Stimulated activated CD8-positive, alpha-beta memory T cell treated with anti-CD3 and anti-CD28 coated beads, Interleukin-4, amount 100 ng/mL, for 1 hour (primary cell): Measurements from ENCODE around the gene ETFB.

Source experiments
- DNase-seq, 2 donors: peaks; one replicate each; pipeline ENCODE4 v3.0.0-alpha.2; 2020; ENCODE audit warnings: low read depth in 2 of 2, low spot score in 1 of 2

Gene ETFB

DNA sequence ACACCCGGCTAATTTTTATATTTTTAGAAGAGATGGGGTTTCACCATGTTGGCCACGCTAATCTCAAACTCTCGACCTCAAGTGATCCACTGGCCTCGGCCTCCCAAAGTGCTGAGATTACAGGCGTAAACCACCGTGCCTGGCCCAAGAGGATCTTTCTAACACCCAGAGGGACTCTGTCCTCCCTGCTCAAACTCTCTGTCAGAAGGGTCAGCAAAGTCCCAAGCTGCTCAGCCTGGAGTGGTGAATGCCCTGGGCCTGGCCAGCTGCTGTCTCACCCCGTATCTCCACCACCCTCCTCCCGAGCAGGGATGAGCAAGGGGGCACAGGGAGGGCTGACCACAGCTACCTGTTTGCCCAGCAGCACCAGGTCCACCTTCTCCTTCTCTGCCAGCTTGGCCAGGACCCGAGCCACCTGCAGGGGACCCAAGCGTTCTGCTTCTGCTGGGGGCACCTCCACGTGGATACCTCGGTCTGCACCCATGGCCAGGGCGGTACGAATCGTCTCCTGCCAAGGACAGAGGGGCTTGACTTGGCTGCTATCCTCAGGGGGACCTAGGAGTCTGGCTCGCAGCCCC lies 13.3 kb downstream of the ETFB start:
- DNase-seq = no peak

DNA sequence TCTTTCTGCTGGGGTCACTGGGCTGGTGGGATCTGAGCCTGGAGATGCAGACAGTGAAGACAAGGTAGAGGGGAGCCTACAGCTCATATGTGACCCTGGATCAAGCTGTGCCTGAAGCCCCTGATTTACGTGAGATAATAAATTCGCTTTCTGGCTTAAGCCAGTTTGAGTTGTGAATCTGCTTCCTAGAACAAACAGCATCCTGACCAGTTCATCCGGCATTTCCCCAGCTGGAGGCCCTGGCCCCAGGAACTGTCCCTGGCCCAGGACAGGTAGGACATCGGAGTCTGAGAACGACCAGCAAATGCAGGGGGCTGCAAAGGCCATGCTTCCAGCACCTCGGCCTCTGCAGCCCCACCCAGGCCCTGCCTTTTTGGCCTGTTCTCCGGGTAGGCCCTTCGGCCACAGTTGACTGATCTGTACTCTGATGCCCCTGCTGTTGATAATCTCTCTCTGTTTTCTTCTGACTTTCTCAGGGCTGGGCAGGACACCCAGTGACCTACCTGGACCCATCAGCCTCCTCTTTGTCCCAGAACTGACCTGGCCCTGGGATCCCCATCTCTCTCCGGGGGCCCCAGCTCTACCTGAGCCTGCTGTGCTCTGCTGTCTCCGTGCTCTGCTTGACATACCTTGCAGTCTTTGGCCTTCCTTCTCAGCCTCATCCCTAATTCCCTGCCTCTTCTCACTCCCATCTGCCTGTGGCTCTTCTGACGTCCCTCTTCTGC lies 14.8 kb downstream of the ETFB start:
- DNase-seq = no peak

DNA sequence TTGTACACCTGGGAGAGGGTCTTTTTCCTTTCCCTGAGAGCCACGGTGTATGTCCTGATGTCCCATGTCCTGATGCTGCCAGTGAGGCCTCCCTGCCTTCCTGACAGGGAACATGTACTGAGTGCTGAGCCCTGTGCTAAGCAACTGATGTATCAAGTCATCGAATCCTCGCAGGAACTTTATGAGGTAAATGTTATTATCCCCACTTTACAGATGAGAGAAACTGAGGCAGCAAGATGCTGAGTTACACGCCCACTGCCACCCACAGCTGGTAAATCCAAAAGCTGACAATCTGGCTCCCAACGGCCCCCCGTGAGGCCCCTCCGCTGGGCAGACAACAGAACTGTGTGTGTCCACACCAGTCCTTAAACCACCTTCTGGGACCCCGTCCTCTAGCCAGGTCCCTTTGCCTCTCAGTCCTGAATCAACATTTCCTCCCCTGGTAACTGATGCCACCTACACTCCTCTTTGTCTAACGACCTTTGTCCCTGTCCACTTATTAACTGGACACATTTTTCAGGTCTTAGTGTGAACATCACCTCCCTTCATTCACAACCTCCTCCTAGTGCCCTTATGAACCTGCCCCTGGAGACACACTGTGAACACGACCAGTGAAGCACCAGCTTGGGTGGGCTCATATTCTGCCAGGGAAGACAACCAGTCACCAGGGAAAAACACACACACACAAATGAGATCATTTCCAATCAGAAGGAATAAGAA lies 18.8 kb downstream of the ETFB start:
- no peak for DNase-seq

DNA sequence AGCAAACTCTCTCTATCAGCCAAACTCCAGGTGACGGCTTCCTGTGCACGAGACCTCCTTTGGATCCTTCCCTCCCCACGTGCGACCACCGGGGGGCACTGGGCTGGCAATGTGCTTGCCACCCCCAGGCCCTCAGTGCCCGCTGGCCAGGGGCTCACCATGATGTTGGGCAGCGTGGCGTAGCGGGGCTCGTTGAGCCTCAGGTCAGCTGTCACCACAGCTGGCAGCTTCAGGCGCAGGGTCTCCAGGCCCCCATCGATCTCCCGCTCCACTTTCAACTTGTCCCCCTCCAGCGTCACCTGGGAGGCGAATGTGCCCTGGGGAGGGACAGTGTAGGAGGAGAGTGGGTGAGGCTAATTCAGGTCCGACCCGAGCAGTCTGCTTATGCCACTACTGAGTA lies 19.4 kb downstream of the ETFB start:
- no peak for DNase-seq

DNA sequence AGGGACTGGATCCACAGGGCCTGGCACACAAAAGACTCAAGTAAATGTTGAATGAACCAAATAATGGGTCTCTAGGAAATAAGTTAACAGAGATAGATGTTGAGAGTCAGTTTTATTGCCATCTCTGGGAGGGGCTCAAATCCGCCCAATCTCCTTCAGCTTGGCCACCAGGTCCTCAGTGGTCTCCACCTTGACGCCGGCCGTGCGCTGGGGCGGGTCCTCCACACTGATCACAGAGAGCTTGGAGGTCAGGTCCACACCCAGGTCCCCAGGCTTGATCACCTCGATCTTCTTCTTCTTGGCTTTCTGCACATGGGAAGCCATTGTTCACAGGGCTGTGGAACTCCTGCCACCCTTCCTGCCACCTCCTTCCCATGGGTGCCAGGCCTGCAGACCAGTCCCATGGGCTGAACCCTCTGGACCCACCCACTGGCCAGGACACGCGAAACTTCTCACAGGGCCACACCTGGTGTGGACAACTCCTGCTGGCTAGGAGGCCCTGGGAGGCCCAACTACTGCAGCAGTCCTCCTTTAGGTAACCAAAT lies 21.0 kb downstream of the ETFB start:
- DNase-seq = no peak

DNA sequence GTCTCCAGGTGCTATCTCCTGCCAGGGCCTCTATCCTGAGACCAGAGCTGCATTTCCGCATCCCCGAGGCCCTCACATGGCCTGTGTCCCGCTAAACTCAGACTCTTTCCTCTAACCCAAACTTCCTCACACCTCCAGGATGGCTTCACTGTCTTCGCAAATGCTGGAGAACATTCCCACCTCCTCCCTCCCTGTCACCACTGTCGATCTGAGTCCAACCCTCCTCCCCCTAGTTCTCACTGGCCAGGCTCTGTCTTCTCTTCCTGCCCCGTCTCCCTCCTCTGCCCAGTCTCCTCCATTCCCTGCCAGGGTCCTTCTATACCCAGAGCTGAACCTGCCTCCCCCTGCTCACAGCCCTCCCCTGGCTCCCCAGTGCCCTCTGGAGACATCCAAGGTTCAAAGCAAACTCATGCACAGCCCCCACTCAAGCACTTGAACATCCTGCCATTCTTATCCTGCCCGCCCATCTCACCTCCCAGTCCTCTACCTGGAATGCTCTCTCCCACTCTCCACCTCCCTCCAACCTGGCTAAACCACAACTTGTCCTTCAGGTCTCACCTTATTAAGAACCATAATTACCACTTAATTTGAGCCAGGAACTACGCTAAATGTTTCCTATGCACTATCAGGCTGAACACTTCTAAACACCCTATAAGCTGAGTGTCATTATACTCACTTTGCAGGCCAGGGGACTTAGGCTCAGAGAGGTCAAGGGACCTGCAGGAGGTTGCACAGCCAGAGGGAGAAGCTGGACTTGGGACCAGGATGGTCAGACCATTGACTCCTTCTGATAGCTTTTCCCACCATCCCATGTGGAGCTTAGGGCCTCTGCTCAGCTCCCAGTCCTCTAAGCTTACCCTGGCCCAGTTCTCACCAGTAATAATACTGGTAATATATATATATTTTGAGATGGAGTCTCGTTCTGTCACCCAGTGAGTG lies 23.3 kb downstream of the ETFB start:
- no peak for DNase-seq

DNA sequence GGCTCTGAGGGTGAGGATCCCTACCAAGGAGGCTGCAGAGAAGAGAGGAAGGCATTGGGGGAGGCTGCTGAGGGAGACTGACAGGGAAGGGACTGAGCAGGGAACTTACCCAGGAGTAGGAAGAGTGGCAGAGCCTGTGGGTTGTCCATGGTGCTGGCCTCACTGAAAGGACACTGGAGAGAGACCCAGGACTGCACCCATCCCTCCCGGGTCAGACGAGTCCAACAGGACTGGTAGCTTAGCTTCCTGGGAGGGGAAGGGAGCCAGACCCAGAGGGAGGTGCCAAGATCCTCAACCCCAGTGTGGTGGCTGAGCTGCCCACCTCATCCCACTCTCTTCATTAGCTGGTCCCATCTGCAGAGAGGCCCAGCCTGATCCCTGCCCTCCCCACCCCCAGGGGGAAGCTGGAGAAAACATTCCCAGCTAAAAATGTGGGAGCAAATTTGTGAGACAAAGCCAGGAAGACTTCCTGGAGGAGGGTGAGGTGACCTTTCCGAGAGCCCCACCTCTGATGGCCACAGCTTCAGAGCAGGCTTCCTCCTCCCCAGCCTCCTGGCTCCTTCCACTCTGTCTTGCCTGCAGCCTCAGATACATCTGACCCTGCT lies 24.1 kb downstream of the ETFB start, which contains the start of gene VSIG10L:
TSS of gene VSIG10L (minus strand) at position 164 of the 605 bp plus-strand sequence. CDS start at position 149, 15 bp downstream.
- DNase-seq = no peak

DNA sequence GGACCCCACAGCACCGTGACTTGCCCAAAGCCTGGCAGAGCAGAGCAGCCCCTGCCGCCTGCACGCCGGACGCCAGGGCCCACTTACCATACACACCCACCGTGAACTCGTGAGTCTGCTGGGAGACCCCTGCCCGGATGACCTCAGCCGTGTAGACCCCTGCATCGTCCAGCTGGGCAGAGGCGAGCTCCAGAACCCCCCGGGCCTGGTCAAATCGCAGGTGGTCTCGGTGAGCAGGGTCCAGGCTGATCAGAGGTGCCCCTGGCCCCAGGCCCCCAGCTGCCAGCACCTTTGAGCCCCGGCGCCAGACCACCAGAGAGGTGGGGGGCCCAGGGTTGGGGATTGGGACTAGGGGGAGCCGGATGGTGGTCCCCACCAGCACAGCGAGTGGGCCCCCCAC lies 25.1 kb downstream of the ETFB start:
- no peak for DNase-seq

DNA sequence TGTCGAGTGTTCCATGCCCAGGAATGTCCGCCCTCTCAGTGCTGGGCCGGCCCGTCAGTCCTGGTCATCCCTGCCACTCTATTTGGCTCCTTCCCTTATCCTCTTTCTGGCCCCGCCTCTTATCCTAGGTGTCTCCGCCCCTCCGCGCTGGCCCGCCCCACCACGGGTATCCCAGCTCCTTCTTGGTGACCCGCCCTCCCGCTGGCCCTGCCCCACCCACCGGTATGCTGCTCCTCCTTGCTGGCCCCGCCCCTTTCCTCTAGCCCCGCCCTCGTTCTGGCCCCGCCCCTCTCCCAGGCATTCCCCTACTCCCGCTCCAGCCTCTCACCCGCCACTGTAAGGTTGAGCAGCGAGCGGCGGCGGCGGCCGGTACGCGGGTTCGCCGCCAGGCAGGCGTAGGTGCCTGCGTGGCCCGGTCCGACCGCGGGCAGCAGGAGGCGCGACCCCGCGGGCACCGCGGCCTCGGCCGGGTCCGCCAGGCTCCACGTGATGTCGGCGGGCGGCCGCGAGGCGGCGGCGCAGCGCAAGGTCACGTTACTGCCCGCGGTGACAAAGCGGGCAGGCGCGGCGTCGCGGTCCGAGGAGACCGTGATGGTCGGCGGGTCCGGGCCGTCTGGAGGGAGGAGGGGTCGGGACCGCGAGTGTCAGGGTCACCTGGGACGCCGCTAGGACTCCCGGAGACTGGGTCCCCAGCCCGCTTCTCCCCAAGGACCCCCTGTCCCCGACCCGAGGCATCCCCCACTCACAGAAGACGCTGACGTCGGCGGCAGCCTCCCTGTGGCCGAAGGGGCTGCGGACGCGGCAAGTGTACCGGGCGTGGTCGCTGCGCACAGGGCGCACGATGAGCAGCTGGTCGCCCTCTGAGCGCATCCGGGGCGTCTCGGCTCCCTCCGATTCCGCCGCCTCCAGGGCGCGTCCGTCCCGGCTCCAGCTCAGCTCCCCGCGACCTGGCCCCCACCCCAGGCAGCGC lies 26.2 kb downstream of the ETFB start:
- peak; percentile 77 to 82 for DNase-seq

DNA sequence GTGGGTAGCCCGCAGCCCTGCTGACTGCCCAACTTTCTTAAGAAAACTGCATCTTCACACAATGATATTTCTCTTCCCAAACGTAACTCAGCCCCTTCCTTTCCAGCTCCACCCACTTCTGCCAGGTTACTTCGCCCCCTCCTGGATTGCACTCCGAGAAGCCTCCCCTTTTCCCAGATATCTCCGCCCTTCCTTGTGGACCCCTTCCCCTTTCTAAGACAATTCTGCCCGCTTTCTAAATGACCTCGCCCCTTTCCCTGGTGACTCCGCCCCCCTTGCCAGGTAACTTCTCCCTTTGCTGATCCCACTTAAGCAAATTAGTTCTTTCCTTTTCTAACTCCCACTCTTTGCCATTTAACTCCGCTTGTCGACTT lies 26.9 kb downstream of the ETFB start:
- DNase-seq = no peak

DNA sequence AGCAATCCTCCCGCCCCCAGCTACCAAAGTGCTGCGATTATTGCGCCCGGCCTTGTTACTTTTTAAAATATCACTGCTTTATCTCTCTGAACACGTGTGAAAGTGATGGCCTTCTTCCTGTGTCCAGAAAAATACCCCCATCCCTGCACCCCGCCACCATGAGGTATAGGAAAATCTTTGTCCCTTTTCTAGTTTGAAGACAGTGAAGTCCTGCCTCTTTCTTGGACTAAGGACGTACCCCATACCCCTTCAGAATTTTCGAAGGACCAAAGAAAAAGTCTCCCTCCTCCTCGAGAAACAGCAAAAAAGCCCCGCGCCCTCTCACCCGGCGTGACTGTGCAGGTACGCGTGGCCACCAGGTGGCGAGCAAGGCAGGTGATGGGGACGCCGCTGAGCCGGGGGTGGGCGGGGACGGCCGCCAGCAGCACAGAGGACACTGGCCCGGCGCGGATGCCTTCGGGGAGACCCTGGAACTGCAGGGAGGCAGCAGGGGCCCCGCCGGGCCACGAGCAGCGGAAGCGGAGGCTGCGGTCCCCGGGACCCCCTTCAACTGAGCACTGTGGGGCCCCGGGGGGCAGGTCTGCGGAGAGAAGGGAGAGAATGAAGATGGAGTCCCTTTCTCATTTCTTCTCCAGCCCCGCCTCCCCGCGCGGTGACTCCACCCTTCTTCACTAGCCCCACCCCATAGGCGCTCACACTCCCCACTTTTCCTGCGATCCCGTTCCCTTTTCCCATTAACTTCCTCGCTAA lies 27.4 kb downstream of the ETFB start:
- DNase-seq = peak; percentile 66 to 77

DNA sequence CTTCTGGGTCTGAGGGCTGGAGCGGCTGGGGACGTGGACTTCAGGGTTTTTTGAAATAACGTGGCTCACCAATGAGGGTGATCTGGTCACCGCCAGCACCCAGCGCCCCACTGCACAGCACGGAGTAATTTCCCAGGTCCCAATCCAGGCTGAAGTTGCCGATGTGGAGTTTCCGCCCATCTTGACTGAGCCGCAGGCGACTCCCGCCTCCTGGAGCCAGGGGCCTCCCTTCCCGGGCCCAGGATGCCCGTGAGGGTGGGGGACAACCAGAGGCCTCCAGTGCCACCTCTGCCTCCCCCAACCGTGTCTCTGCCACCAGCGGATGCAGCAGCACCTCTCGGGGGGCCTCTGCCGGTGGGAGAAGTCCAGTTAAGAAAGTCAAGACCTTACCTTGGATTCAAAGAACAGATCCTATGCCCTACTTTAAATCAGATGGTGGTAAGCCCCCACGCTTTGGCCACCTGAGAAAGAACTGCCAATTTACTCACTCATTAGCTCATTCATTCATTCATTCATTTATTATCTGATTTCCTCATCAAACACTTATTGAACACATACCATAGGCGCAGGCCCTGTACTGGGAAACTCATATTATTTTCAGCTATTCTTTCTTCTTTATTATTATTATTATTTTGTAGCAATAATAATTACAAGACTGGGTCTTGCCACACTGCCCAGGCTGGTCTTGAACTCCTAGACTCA lies 28.2 kb downstream of the ETFB start:
- no peak for DNase-seq

DNA sequence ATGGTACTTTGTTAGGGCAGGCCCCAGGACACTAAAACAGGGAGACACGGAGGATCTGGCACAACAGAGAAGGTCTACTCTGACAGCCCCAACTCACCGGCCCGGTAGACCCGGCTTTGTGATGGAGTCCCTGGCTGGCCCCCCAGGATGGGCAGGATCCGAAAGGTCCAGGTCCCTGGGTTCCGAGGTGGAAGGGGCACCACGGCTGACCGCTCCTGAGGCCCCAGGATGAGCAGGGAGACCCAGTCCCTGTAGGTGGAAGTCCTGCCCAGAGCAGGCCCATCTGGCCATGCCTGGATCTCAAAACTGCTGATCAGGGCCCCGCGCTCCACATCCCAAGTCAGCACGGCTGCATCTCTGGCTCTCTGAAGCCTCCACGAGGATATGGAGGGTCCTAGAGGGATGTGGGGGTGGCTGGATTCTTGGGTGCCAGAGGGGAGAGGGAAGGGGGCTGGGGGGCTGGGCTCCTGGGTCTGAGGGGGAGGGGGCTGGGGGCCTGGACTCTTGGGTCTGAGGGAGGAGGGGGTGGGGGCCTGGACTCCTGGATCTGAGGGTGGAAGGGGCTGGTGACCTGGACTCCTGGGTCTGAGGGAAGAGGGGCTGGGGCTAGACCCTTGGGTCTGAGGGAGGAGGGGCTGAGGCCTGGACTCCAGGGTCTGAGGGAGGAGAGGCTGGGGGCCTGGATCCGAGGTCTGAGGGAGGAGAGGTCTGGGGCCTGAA lies 28.9 kb downstream of the ETFB start:
- DNase-seq = no peak

DNA sequence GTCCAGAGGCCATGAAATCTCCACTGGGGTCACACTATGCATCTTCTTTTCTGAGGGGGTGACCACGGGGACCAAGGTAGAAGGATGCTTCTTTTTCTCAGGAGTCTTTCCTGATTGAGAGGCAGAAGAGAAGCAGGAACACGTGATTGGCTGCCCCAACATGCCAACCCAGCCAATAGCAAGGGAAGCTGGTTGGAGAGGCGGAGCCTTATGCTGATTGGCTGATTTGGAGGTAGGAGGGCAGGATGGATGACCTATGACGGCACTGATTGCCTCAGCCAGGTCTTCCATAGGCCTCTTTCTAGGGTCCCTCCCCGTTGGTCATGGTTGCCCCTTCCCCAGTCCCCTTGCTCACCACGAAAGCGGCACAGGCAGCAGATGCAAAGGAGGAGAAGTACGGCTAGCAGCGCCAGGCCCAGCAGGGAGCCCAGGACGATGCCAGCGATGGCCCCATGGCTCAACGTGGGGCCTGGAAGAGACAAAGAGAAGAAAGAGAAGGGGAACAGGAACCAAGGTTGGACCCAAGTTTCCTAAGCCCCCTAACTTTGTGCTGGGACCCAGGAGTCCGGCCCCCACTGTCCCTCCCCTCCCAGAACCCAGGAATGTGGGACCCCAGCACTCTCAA lies 32.2 kb downstream of the ETFB start:
- DNase-seq = no peak

DNA sequence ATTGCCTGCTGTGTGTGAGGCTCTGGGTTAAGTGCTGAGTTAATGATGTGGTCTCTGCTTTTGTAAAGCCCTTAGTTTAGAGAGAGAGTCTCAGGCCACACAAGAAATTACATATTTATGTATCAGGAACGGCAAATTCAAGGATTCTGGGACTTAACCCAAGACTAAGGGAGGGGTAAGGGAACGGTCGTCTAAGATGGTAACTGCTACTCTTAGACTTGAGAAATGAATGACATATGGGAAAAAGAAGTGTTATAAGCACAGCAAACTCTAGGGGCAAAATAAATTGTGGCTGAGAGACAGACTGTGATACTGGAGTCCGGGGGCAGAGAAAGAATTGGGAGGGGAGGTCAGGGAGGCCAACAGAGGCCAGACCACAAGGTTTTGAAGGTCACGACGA lies 34.5 kb downstream of the ETFB start:
- no peak for DNase-seq

DNA sequence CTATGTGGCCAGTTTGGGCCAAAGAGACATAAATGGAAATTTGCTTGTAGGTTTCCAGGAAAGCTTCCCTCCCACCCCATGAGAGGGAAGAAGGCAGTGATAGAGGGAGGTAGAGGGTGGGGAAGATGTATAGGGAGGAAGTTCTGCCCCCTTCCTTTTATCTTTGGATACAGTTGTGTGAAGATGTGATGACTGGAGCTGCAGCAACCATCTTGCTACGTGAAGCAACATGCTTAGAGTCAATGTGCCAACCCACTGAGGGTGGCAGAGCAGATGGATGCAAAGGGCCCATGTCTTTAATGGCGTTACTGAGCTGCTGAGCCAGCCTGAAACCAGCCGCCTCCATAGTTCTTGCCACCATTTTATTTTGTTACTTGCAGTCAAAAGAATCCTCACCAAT lies 35.0 kb downstream of the ETFB start:
- no peak for DNase-seq

DNA sequence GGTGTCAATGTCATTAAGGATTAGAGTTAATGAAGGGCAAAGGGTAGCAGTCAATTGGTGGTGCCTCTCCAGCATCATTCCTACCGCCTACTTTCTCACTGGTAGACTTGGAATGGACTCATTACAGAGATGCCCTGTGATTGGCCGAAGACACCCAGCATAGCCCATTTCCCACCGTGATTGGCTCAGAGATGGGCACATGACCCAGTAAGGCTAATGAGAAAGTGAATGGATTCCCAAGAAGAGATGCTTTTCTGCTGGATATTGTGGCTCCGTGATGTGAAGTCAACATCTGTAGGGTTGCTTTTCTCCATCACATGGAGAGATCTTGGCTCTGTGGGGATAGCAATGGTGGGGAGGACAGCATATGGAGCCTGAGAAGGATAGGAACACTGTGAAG lies 35.8 kb downstream of the ETFB start:
- DNase-seq = no peak
